ENCODE measurements around the gene PRTN3.

Gene PRTN3

DNA sequence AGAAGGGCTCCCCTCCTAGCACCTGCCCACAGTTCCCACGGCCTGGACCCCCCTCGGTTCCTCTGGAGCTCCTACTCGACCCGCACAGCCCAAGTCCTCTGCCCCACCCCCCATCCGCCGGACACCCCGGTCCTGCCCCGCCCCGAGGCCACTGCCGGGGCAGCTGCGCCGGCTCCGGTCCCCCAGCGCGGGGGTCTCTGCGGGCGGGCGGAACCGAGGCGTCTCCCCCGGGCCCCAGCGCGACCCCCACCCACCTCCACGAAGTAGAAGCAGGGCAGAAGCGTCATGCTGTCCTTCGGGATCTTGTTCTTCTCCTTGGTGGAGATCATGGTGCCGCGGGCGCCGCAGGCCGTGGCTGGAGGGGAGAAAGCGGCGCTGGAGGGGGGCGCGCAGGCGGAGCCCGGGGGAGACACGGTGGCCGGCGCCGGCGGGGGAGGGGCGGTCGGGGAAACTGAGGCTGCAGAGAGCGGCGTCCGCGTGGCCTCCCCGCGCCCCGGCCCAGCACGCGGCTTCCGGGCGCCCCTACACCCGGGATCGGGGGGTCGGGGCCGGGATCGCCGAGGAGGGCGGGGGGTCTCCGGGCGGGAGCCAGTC lies 19.5 kb upstream of the PRTN3 start:
- H3K4me1 ChIP-seq (ENCODE audit: low read length), result no peaks in the 10 kb centered on the region
- no peak overlapping the region for H3K4me2 ChIP-seq (ENCODE audit: low read length)
- no peak overlapping the region for H3K27ac ChIP-seq (ENCODE audit: low read length)
- no peaks in the 10 kb centered on the region for H3K9me3 ChIP-seq (ENCODE audit: insufficient read depth, low read length)
- H3K9ac ChIP-seq (ENCODE audit: low read length), result no peak overlapping the region
- no peaks in the 10 kb centered on the region for H3K27me3 ChIP-seq (ENCODE audit: low read depth, low read length)
- no peaks in the 10 kb centered on the region for H4K20me1 ChIP-seq (ENCODE audit: insufficient read depth, low read length)
- no peak overlapping the region for H2AFZ ChIP-seq (ENCODE audit: low read depth, low read length)
- no peak overlapping the region for H3K4me3 ChIP-seq (ENCODE audit: low read length)
- H3K36me3 ChIP-seq (replicated peaks; ENCODE audit: low read depth, low read length), result peaks cover 2% of the 10 kb centered on the region
- TF ChIP-seq, protein P1, sequence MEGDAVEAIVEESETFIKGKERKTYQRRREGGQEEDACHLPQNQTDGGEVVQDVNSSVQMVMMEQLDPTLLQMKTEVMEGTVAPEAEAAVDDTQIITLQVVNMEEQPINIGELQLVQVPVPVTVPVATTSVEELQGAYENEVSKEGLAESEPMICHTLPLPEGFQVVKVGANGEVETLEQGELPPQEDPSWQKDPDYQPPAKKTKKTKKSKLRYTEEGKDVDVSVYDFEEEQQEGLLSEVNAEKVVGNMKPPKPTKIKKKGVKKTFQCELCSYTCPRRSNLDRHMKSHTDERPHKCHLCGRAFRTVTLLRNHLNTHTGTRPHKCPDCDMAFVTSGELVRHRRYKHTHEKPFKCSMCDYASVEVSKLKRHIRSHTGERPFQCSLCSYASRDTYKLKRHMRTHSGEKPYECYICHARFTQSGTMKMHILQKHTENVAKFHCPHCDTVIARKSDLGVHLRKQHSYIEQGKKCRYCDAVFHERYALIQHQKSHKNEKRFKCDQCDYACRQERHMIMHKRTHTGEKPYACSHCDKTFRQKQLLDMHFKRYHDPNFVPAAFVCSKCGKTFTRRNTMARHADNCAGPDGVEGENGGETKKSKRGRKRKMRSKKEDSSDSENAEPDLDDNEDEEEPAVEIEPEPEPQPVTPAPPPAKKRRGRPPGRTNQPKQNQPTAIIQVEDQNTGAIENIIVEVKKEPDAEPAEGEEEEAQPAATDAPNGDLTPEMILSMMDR (IDR thresholded peaks at IDR 0.05; ENCODE audit: low read depth, low read length), result no peak
- TF ChIP-seq EZH2phosphoT487 (IDR thresholded peaks at IDR 0.05; ENCODE audit: low read depth), result no peak
- no peaks in the 10 kb centered on the region for H3K79me2 ChIP-seq (ENCODE audit: low read length)

DNA sequence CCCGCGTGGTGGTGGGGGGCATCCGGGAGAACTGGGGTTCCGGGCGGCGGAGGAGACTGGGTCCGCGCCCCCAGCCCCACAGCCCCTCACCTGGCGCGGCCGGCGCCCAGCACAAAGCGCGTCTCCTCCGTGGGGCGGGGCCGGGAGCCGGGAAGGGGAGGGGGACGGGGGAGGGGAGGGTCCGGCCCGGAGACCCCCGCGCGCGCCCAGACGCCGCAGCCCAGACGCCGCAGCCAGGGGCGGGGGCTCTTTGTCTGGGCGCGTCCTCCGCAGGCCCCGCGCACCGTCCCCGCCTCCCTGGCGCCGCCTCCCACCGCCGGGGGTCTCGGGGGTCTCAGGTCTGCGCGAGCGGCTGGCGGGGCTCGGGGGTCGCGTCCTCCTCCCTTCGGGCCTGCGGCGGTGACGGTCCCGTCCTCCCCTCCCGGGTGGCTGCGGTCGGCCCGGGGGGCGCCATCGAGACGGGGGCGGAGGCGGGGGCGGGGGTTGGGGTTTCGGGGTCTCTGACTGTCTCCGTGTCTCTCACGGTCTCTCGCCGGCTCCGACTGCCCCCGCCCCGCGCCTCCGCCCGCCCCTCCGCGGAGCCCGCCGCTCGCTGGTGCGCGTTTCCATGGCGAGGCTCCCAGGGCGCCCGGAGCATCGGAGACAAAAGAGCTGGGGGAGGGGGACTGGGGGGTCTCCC lies 18.8 kb upstream of the PRTN3 start, which contains the start of gene PLPPR3:
PLPPR3 (minus strand) TSS at position 131 of the 679 bp plus-strand sequence. CDS start 396 bp downstream, outside the sequence.
- no peak within 1 kb of the TSS for H3K27ac ChIP-seq (ENCODE audit: low read length)
- H2AFZ ChIP-seq (ENCODE audit: low read depth, low read length), result no peak within 1 kb of the TSS
- H3K9me3 ChIP-seq (ENCODE audit: insufficient read depth, low read length), result no peaks in the 10 kb centered on the region

DNA sequence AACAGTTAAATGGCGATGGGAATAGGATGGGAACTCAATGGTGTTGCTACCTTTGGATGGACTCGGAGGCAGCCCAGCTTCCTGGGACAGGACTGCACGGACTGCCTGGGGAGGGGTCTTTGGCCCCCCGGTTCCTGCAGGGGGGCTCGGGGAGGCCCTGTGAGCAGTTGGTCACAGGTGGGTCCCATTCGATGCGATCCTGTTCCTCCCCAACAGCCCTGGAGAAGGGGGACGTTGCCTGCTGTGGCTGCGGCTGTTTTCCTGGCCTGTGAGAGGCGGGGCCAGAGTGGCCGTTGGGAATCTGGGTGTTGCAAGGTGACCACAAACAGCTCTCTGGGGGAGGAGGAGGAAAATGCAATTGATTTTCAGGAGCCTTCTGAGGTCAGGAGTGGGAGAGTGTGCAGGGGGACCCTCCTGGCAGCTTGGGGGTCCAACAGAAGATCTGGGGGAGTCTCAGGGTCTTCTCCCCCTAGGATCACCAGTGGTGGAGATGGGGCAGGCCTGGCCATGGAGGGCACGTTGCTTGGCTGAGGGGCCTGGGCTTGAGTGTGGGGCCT lies 17.2 kb upstream of the PRTN3 start:
- H3K9me3 ChIP-seq (ENCODE audit: insufficient read depth, low read length), result no peaks in the 10 kb centered on the region
- H3K79me2 ChIP-seq (ENCODE audit: low read length), result no peaks in the 10 kb centered on the region
- no peaks in the 10 kb centered on the region for H3K27me3 ChIP-seq (ENCODE audit: low read depth, low read length)
- H3K4me1 ChIP-seq (ENCODE audit: low read length), result peaks cover 7% of the 10 kb centered on the region; the same call in 1 of the 2 replicates
- no peaks in the 10 kb centered on the region for H3K36me3 ChIP-seq (replicated peaks; ENCODE audit: low read depth, low read length)
- H3K4me3 ChIP-seq (ENCODE audit: low read length), result no peak overlapping the region
- no peak overlapping the region for H3K27ac ChIP-seq (ENCODE audit: low read length)
- TF ChIP-seq, protein P1 (IDR thresholded peaks at IDR 0.05; ENCODE audit: low read depth, low read length), result no peak
- no peak for TF ChIP-seq EZH2phosphoT487 (IDR thresholded peaks at IDR 0.05; ENCODE audit: low read depth)
- H3K9ac ChIP-seq (ENCODE audit: low read length), result no peak overlapping the region
- H2AFZ ChIP-seq (ENCODE audit: low read depth, low read length), result no peak overlapping the region
- no peaks in the 10 kb centered on the region for H4K20me1 ChIP-seq (ENCODE audit: insufficient read depth, low read length)
- H3K4me2 ChIP-seq (ENCODE audit: low read length), result no peak overlapping the region

More for the DNA sequence above, 18.8 kb upstream of the PRTN3 start, which contains the start of gene PLPPR3:
- Histone ChIP-seq H4K20me1 (ENCODE audit: insufficient read depth, low read length) (no peaks in the 10 kb centered on the region), H3K4me3 (ENCODE audit: low read length) (no peak within 1 kb of the TSS), H3K4me1 (ENCODE audit: low read length) (no peaks in the 10 kb centered on the region), H3K27me3 (ENCODE audit: low read depth, low read length) (no peaks in the 10 kb centered on the region), H3K79me2 (ENCODE audit: low read length) (no peaks in the 10 kb centered on the region), H3K4me2 (ENCODE audit: low read length) (no peak within 1 kb of the TSS), H3K36me3 (replicated peaks; ENCODE audit: low read depth, low read length) (no peaks in the 10 kb centered on the region), H3K9ac (ENCODE audit: low read length) (no peak within 1 kb of the TSS)
- TF ChIP-seq, protein P1 (IDR thresholded peaks at IDR 0.05; ENCODE audit: low read depth, low read length), result no peak
- no peak for TF ChIP-seq EZH2phosphoT487 (IDR thresholded peaks at IDR 0.05; ENCODE audit: low read depth)

DNA sequence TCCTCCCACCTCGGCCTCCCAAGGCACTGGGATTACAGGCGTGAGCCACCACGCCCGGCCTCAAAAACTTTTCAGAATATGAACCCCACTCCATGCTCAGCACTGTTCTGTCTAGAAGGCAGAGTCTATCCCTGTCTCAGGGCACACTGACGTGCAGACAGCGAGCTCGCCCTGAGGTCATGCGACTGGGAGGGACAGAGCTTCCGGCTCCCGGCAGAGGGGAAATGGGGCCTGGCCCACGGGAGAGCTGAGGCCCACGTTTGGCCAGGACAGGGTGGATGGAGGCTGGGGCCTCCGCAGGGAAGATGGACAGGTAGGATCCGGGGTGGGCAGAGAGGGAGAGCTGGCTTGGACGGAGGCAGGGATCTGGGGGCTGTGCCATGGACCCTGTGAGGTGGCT lies 15.9 kb upstream of the PRTN3 start:
- Histone ChIP-seq H3K36me3 (replicated peaks; ENCODE audit: low read depth, low read length) (no peaks in the 10 kb centered on the region), H3K27me3 (ENCODE audit: low read depth, low read length) (peaks cover 3% of the 10 kb centered on the region; the same call in 1 of the 2 replicates), H3K79me2 (ENCODE audit: low read length) (no peaks in the 10 kb centered on the region), H3K4me3 (ENCODE audit: low read length) (no peak overlapping the region), H3K4me1 (ENCODE audit: low read length) (peaks cover 16% of the 10 kb centered on the region), H3K9ac (ENCODE audit: low read length) (no peak overlapping the region), H3K9me3 (ENCODE audit: insufficient read depth, low read length) (no peaks in the 10 kb centered on the region), H2AFZ (ENCODE audit: low read depth, low read length) (no peak overlapping the region), H4K20me1 (ENCODE audit: insufficient read depth, low read length) (no peaks in the 10 kb centered on the region), H3K27ac (ENCODE audit: low read length) (no peak overlapping the region), H3K4me2 (ENCODE audit: low read length) (no peak overlapping the region)
- TF ChIP-seq, protein P1 (IDR thresholded peaks at IDR 0.05; ENCODE audit: low read depth, low read length), result no peak
- TF ChIP-seq EZH2phosphoT487 (IDR thresholded peaks at IDR 0.05; ENCODE audit: low read depth), result no peak
